Left renal cortex interstitium (tissue), 4 donors: ENCODE results near the gene SPTLC3. TPM values are rescaled to one million over a fixed set of nuclear protein-coding genes. Genes with fewer than 3 reads are reported as not detected.

ENCODE experiments used
- DNase-seq, 4 donors: peaks; one replicate each; pipeline ENCODE4 v3.0.0-alpha.2; 2013; ENCODE audit warnings: low read depth in 4 of 4, low spot score in 2 of 4, missing footprints in 1 of 4
- polyA plus RNA-seq, 4 donors: library from polyadenylated mRNA; unstranded; fragments of 120-200 nt; gene quantifications; one replicate each; pipeline ENCODE4 v1.2.1, GENCODE V29; 2013; ENCODE audit not compliant: insufficient read length in 4 of 4

The SPTLC3 gene
- polyA plus RNA-seq, 4 donors = 15.4 to 23.2 (median 19.6) TPM

DNA sequence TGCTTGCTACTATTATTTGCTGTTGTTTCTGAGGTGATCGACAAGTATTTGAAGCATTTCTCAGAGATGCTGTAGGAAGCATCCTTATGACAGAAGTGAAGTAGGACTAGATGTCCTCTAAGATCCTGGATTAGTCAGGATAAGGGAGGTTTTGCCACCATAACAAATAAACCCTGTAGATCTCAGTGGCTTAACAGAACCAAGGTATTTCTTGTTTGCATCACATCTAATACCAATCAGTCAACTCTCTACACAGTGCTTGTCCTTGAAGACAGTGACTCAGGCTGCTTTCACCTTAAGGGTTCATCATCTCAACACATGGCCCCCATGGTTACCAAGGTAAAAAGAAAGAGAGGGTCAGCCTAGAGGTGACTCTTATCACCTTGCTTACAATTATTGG lies 119.4 kb downstream of the SPTLC3 start:
- DNase-seq = no peak

DNA sequence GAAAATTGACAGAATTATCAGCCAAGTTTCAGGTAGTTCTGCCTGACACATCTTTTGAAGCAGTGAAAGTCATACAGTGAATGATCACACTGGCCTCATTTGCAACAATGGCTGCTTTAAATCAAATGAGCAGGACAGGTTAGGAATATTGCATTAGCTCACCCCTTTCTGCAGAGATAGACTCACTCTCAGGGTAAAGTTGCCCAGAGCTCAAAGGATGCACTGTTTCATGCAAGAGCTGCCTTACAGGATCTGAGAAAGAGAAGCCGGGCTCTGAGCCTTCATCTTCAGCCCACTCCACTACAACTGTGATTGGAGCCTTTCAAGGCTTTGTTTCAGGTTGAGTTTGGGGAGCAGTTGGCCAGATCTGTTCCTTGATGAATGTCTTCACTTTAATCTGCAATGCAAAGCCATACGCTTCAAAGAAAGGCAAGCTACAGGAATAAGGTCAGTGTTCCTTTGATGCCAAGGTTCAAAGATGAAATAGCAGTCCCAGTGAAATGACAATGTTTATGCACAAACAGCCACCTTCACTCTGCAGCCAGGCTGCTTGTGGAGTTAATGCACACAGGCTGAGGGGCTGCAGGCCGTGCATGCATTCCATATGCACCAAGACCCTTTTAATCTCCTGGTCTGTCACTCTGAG lies 121.4 kb downstream of the SPTLC3 start:
- no peak for DNase-seq

DNA sequence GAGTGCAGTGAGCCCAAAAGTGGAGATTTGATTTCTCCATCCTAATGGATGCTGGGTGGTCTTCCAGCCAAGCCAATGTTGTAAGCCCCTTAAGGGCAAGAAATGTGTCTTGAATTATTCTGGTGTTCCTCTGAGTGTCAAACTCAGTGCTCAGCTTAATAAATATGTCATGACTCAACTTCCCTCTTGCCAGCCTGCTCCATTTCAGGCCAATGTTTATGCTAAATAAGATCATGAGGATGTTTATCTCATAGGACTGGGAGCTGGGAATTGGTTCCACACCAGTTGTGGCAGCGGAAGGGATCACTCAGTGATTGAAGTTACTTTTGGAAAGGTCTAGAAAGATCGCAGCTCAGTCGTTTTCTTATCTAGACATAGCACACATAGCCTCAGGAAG lies 121.9 kb downstream of the SPTLC3 start:
- DNase-seq = no peak

DNA sequence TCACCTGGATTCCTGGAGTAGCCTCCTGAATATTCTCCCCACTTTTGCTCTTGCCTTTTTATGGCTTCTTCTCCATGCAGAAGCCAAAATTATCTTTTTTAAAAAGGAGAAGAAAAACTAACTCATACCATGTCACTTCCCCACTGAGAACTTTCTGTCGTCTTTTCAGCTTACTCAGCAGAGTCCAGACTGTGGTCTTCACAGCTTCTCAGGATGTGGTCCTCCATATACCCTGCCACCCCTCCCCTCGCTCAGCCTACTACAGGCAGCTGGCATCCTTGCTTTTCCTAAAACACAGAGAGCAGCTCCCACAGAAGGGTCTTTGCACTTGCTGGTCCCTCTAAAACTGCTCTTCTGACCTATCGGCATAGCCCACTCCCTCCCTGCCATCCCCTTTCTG lies 122.9 kb downstream of the SPTLC3 start:
- DNase-seq = no peak

DNA sequence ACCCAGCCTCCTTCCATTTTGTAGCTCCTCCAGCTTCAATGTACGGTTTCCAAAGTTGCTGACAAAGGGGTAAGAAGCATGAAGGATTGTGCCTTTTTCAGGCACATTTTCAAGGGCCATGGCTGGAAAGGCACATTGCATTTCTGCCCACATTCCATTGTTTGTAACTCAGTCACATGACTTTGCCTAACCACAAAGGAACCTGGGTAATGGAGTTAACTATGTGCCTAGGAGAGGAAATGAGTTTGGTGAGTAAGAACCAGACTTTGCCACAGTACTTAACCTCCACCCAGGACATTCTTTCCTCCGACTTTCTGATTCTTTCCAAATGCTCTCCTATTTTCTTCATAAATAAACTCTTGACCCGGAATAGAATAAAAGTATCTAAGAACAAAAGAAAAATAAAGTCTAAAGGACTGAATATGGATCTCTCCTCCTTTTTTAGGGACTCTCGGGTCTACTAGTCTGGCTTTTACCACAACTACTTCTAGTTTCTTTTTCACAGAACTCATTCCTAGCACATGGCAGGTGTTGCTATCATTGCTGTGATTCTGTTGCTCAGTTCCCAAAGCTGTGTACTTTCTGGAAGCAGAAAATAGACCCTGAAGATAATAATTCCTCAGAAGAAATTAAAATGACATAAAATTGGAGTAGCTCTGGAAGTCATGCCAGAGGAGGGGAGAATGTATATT lies 130.8 kb downstream of the SPTLC3 start:
- DNase-seq = no peak

DNA sequence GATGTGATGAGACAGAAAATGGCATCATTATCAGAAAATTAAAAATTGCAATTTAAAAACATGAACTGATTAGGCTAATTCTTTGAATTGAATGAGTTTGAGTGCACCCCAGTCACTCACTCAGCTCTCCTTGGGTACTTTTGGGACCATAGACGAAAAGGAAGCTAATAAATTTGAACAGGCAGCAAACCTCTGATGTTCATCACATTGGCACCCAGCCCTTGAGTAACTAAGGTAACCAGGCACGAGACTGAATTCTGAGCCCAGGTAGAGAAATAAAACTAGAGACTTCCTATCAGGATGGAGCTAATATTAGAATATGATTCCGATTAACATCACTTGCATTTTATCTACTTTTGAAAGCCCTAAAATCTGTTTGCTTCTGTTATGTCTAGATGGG lies 131.4 kb downstream of the SPTLC3 start:
- DNase-seq = no peak

DNA sequence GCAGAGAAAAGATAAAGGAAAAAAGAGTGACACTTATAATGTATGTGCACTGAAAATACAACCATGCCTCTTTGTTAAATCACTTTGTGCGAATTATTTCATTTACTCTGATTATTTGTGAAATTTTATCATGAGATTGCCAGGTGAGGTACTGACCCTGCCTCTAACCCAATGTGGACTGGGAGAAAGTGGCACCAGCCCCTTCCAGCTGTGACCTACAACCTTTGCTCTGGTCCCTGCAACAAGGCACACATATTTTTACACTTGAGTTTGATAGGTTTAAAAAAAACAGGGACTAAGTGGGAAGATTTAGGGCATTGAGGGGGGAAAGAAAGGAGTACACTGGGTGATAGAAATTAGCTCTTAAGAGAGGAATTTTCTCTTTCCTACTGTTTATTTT lies 132.0 kb downstream of the SPTLC3 start:
- no peak for DNase-seq

DNA sequence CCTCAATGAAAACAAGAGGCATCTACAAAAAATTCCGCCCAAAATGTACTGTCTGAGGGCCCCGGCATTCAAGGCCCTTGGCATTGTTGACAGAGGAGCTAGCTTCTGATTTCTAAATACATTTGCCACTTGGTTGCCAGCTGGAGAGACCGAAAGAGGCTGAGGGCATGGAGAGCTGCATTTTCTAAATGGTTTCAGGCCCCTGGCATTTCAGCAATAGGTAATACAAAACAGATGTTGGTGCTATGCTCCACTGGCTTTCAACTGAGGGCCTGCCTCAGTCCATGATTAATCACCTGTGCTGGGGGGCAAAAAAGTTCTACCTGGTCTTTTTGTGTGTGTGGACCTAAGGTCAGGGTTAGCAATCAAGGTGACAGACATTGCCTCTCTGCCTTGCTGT lies 132.8 kb downstream of the SPTLC3 start:
- no peak for DNase-seq

DNA sequence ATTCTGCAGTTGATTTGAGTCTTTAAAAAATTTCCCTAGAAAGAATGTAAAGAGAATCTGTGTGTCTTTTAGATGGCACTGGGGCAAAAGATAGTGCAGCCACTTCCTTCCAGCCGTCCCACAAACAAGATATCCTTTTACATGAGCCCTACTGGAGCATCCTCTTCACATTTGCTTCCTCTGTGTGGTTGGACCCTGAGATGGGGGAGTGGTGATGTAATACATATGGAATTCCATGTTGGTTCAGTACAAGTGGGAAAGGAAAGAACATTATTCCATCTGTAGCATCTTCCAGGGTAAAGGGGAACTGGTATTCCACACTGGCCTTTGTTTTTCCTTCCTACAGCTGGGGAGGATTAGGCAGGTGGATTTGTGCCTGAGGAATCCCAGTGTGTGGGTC lies 133.4 kb downstream of the SPTLC3 start:
- DNase-seq = no peak

DNA sequence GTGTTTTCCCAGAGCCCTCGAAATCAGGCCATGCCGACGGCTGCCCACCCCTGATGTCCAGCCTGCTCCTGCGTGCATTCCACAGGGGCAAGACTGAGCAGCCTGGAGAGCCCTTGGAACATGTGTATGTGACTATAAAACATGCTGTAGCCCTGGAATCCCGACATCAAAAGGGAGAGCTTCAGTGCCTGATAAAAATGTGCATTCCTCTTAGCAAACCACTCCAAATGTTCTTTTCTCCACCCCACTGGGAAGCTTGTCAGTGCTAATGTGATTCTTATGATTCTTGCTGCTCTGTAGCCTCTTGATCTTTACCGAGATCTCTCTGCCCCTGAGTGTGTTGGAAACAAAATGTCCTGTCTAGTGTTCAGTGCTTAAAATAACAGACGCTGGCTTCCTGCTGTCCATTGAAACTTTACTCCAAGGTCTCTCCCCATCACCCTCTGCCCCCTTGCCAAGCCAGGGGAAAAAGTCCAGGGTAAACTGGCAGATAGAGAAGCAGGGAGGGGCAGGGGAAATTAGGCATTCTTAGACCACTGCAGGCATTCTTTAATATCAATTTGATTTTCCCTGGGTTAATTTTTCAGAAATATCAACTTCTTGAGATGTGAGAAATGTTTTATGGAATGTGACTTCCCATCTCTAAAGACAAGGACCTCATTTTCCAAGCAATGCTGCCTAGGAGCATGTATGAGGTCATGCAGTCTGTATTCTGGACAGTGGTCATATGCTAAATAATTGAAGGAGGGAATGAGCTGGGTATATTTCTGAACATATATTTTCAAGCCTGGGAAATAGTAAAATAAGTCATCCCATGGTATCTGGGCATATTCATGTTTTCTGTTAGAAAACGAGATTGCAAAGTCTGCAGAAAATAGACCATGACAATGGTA lies 138.5 kb downstream of the SPTLC3 start:
- DNase-seq = no peak

DNA sequence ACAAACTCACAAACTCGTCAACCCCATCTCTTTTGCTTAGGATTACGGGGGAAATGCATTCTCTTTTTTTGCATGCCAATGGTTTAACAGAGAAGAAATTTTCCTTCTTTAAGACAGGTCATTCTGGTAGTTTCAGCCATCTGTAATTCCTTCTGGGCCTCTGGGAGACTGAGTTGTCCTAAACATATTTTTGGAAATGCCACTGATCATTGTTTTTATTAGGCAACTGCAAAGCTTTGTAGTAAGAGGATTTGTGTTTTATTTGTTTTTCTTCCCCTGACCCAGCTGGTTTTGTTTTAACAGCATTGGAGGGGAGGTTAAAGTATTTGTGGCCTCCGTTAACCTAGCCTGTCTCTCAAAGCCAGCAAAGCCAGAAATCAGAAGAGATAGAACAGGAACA lies 139.2 kb downstream of the SPTLC3 start:
- DNase-seq = no peak

DNA sequence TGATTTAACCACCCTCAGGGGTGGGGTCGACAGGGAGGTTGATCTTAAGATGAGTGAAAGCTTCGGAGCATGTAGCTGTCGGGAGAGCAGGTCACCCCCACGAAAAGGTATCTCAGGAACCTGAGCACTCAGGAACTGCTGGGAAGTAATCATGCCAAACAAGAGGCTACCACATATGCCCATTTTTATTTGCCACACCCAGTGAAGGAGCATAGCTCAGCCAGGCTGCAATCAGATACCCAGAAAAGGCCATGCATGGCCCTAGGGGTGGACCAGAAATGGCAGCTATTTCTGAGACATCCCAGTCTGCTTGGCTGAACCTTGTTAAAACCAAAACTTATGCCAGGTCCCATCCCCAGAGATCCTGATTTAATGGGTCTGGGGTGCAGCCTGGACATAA lies 139.6 kb downstream of the SPTLC3 start:
- DNase-seq = no peak

DNA sequence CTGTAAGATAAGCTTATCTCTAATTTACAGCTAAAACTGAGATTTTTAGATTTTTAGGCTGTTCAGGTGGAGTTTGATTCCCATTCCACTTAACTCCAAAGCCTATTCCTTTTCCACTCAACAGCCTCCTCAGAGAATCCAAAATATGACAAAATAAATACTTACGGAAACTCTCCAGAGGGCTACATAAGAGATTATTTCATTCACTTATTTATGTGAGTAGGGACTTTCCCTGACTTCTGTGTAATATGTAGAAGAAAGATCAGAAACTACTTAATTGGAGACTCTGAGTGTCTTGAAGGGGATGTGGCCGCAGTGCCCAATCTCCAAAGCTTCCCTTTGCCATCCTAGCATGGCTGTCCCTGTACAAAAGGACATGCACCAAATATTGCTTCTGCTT lies 140.2 kb downstream of the SPTLC3 start:
- no peak for DNase-seq

DNA sequence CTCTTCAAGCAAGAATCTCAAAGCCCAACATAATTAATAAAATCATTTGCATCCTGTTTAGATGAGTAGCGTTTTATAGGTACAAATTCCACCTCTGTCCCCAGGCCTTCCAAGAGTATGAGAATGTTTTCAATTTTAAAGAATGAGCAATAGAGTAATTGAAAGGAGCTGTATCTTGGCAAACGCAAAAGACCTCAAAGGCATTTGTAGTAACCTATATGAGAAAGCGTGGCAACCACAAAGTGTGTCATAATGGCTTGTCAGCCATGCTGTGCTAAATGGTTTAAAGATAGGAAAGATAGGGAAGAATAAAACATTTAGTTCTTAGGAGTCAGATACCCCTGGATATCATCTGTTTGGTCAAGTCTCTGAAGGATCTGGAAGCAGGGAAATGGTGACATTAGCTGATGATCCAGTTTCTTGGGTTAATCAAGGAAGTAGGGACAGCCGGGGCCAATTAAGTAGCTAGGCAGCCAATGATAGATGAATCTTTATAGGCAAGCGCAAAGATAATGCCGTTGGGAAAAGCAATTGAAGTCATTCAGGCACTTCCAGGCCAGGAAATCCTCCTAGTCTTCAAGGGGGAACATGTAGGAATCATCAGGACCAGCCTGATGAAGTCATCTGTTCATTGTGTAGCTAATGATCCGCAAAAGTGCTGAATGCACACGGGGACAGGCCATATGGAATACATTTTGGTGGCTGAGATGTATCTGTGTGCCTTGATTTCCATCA lies 140.8 kb downstream of the SPTLC3 start:
- no peak for DNase-seq

DNA sequence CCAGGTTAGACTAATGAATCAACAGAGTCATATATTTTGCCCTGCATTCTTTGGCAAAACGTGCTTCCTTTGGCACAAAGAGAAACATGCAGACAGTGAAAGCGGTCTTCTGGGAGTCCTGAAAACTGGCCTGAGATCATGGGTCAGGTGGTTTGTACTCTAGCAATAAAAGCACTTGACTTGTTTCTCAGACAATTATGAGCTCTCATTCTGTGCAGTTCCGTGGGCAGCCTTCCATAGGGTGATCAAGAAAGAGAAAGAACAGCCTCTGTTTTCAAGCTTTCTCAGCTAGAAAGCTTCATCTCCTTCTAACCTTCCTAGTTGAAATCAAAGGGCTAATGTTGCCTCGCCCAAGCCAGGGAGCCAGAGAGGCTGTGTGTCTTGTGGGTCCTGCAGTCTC lies 149.6 kb downstream of the SPTLC3 start:
- no peak for DNase-seq

DNA sequence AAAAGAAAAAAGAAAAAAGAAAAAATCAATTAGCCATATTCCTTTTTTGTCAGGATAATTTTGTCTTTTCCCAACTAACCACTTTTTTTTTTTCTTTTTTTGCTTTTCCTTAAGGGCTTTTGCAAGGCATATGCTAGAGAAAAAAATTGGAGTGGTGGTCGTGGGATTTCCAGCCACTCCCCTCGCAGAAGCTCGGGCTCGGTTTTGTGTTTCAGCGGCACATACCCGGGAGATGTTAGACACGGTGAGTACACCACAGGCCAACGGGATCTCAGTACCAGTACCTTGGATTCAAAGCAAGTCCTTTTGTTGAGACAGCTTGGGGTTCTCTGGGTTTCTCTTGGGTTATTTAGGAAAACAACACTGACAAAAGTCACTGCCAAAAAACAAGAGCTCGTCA lies 151.1 kb downstream of the SPTLC3 start:
- no peak for DNase-seq

DNA sequence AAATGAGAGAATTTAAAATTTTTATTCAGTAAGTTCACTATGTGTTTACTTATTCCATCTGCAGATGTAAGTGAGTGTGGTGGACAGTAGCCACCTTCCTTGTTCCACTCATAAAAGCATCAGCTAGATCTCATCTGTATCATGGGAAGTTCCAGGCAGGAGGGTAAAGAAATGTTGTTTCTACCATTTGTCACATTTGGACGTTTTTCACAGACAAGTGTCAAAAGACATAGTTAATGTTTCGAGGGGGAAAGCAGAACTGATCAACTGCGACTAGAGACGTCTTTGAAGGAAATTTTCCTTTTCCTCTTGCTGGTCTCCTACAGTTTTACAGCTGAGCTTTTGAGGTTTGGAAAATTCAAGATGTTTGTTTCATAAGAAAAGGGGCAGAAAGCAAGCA lies 156.4 kb downstream of the SPTLC3 start:
- no peak for DNase-seq

DNA sequence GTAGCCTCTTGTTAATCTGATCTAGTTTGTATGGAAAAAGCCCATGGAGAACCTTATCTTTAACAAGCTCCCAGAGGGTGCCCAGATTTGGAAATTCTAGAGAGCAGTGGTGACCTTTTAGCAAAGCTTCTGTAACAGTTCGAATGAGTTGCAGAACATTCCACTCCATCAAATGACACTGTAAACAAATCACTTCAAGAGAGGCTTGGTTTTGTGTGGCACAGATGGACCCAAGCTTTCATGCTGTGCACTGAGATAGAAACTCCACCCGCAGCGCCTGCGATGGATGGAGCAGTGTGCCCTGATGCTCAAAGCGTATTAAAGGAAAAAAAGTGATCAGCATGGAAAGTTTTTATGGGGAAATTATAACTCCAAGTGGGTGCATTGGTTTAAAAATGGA lies 157.2 kb downstream of the SPTLC3 start:
- no peak for DNase-seq

DNA sequence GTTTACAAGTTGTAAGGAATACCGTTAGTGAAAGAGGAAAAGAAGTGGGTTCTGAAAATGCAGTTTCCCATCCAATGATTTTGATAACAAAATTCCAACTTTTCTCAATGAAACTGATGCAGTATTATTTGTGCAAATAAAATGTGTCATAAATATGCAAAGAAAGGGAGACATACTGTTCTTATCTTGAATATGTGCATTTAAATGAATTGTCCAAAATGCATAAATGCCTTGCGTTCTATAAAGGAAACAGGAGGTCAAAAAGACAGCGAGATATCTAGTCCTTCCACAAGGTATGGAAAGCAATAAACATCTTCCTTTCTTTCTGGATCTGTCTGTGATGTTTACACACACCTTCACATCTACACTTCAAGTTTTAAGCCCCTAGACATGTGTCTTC lies 157.7 kb downstream of the SPTLC3 start:
- no peak for DNase-seq

DNA sequence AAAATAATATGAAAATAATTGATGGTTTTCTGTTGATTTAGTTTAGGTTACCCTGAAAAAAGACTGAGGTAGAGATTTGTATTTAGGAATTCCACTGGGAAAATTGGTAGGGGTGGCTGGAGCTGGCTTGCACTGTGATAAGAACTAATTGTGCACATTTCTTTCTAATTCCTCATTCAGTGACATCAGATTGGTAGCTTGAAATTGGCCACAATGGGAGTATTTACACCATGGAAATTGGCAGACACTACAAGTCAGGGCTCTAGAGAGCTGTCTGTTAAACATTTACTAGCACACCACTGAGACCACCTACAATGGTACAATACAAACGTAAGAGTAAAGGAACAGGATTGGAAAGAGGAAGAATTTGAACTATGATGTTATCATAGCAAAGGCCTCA lies 160.3 kb downstream of the SPTLC3 start:
- no peak for DNase-seq

DNA sequence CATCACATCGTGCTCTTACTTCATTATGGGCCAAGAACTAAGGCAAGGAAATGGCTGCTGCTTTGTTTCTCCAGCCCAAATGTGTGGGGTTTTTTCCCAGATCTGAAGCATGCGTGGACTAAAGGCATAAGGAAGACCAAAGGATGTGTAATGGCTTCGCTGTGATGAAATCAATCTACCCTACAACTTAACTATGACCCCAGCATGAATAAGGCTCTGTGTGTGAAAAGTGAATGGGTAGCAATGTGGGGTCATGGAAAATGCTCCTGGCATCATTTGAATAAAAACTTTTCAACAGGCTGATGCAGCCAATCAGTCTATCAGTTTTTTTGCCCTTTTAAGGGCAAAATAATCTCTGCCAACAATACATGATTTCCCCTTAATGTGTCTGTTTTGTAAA lies 162.0 kb downstream of the SPTLC3 start:
- no peak for DNase-seq
